Measurements from ENCODE around the gene FBXL16.

FBXL16 gene

DNA sequence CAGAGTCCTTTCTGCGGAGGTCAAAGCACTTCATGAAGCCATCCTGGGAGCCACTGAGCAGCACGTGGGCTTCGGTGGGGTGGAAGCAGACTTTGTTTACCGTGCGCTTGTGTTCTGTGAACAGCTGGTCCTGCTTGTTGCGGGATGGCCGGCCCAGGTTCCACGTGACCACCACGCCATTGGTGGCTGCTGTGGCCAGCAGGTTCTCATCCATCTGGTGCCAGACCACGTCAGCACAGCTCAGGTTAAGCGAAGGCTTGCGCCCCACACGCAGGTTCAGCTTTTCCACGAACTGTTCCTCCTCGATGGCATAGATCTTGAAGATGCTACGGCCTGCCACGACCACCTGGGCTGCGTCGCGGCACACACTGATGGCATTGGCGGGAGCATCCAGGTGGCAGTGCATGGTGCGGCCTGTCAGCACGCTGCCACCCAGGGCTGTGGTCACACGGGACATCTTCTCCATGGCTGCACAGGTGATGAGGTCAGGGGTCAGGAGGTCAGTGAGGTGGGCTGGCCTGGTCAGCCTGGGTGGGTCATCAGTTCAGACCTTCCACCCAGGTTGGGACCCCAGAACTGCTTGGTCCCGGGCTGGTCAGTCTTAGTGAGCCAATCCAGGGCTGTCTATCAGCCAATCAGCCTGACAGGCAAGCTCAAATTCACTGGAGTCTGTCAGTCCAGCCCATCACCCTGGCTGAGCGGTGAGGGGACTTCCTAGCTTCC, 16.3 kb downstream of the FBXL16 start:
- H3K4me3 ChIP-seq (ENCODE audit: low read depth, low read length) = peak overlapping the region; percentile 87
- in situ Hi-C loops (cut with HindIII; ENCODE audit: low sequenced_read_pairs) = no loop called here
- DNase-seq (ENCODE audit: low read depth) = no peak
- TF ChIP-seq, protein P1, sequence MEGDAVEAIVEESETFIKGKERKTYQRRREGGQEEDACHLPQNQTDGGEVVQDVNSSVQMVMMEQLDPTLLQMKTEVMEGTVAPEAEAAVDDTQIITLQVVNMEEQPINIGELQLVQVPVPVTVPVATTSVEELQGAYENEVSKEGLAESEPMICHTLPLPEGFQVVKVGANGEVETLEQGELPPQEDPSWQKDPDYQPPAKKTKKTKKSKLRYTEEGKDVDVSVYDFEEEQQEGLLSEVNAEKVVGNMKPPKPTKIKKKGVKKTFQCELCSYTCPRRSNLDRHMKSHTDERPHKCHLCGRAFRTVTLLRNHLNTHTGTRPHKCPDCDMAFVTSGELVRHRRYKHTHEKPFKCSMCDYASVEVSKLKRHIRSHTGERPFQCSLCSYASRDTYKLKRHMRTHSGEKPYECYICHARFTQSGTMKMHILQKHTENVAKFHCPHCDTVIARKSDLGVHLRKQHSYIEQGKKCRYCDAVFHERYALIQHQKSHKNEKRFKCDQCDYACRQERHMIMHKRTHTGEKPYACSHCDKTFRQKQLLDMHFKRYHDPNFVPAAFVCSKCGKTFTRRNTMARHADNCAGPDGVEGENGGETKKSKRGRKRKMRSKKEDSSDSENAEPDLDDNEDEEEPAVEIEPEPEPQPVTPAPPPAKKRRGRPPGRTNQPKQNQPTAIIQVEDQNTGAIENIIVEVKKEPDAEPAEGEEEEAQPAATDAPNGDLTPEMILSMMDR (IDR thresholded peaks at IDR 0.05; ENCODE audit: low read depth, low read length, missing control alignments) = no peak

DNA sequence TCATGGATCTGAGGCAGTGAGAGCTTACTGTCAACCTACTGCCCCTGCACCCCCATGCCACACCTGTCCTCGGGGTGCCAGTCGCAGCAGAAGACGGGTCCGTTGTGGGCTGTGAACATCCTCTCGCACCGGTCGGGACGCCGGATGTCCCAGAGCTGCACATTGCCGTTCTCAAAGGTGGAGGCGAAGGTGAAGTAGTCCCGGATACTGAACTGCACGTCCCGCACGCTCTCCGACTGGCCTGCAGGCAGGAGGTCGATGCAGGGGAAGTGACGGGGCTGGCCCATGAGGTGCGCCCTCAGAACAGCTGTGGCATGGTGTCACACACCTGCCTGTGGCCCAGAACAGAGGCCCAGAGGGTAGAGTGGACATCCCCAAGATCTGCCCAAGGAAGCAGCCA, 18.1 kb downstream of the FBXL16 start:
- in situ Hi-C loops (cut with HindIII; ENCODE audit: low sequenced_read_pairs) = no loop called here
- DNase-seq (ENCODE audit: low read depth) = no peak
- H3K4me3 ChIP-seq (ENCODE audit: low read depth, low read length) = no peak overlapping the region
- TF ChIP-seq, protein P1 (IDR thresholded peaks at IDR 0.05; ENCODE audit: low read depth, low read length, missing control alignments) = no peak

DNA sequence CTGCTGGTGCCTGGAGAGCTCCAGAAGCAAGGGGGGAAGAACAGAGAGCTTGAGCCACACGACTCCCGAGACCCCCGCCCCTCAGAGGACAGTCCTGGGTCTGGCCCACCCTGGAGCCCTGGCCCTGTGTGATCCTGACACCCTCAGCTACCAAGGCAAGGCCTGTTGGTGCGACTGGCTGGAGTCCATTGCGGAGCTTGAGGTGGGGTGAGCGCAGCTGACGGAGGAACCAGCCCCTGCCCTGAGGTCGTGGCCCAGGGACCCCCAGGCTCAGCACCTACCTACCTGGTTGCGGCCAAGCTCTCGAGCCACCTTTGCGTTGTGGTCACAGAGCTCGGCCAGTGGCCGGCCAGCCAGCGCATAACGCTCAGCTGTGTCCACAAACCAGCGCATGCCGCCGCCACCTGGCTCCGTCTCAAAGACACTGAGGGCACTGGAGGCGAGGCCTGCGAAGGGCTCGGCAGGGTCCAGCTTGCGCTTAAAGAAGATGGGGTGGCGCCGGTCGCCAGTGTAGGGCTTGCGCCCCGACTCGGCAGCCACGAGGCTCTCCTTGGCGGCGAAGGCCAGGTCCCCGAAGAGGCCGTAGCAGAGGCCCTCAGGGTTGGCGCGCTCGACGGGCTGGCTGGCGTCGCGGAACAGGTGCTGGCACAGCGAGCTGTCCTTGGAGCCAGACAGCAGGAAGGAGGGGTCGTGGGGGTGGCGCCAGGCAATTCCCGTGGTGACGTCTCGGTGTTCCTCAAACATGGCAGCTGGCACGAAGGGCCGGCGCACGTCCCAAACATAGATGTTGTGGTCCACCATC, 18.9 kb downstream of the FBXL16 start:
- H3K4me3 ChIP-seq (ENCODE audit: low read depth, low read length) = no peak overlapping the region
- TF ChIP-seq, protein P1 (IDR thresholded peaks at IDR 0.05; ENCODE audit: low read depth, low read length, missing control alignments) = no peak
- DNase-seq (ENCODE audit: low read depth) = no peak
- in situ Hi-C loops (cut with HindIII; ENCODE audit: low sequenced_read_pairs) = no loop called here

DNA sequence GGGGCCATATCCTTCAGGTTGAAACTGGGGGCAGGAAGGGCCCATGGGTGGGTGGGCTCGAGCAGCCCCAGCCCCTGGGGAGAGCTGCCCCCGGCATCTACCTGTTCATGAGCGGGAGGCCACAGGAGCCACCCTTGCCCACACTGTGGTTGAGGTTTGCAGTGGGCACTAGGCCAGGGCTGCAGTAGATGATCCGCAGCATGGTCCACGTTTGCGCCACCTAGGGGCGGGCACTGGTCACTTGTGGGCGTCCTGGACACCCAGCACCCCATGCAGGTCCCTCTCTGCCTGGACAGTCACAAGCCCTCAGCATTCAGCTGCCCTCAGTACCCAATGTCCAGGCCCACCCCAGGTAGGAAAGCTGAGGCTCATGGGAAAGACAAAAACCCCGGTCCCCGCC, 19.6 kb downstream of the FBXL16 start:
- DNase-seq (ENCODE audit: low read depth) = no peak
- TF ChIP-seq, protein P1 (IDR thresholded peaks at IDR 0.05; ENCODE audit: low read depth, low read length, missing control alignments) = peak; percentile 47

DNA sequence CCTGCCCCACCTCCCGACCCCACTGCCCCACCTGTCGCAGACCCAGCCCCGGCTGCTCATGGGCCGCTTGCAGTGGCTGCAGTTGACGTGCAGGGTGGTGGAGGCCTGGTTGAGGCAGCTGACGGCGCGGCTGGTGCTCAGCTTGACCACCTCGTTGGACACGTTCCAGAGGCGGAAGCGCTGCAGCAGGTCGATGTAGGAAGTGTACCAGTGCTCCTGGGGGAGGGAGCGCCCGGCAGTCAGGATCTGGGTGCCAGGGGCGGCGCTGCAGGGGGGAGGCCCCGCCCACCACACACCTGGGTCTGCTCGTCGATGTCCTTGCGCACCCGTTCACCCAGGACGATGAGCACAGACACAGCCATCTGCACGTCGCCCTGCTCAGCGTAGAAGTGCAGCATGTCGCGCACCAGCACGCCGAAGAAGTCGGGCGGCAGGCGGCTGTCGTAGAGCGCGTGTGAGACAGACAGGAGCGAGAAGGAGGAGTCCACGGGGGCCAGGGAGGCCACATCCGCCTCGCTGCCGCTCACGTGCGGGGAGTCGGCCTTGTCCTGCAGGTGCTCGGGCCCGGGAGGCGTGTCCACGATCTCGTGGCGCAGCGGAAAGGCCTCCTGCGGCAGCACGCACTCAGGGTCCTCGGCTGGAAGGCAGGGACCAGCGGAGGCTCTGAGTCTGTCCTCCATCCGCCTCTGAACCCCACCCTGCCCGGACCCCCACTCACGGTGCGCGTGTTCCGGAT, 20.5 kb downstream of the FBXL16 start:
- in situ Hi-C loops (cut with HindIII; ENCODE audit: low sequenced_read_pairs) = no loop called here
- H3K4me3 ChIP-seq (ENCODE audit: low read depth, low read length) = no peak overlapping the region
- TF ChIP-seq, protein P1 (IDR thresholded peaks at IDR 0.05; ENCODE audit: low read depth, low read length, missing control alignments) = no peak
- DNase-seq (ENCODE audit: low read depth) = no peak

More for the DNA sequence above, 19.6 kb downstream of the FBXL16 start:
- no peak overlapping the region for H3K4me3 ChIP-seq (ENCODE audit: low read depth, low read length)
- in situ Hi-C loops (cut with HindIII; ENCODE audit: low sequenced_read_pairs) = no loop called here

DNA sequence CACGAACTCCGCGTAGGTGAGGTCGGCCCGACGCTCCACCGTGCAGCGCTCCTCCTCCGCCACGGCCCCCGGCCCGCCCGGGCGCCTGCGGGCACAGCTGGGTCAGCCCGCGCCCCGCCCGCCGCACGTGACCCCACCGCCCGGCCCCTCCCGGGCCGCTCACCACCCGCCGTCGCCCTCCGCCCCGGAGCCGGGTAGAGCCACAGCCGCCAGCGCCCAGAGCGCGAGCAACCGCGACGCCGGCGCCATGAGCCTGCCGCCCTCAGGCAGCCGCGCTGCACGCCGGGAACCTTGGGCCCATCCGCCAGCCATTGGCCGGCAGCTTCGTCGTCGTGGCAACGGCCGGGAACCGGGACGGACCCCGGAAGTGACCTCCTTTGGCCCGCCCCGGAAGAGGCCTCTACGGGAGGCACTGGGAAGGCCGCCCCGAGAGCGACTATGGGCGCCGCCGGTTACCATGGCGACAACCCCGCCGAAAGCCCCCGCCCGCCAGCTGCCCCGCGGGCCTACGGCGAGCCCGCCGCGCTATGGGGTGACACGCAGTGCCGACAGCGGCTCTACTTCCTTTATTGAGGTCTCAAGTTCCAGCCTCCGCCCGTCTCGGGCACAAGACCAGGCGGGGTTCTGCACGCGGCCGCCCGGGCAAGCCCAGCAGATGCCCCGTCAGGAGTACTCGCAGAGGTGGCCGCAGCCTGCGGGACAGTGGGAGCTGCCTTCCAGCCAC, 21.4 kb downstream of the FBXL16 start, which contains the start of gene JMJD8:
JMJD8 (minus strand) TSS at position 264 of the 724 bp plus-strand sequence; CDS start at position 249, 15 bp downstream.
- peak; percentile 78 for DNase-seq (ENCODE audit: low read depth)
- in situ Hi-C loops (cut with HindIII; ENCODE audit: low sequenced_read_pairs) = no loop called here
- H3K4me3 ChIP-seq (ENCODE audit: low read depth, low read length) = peak within 1 kb of the TSS; percentile 55
- TF ChIP-seq, protein P1 (IDR thresholded peaks at IDR 0.05; ENCODE audit: low read depth, low read length, missing control alignments) = no peak

Data from astrocyte of the cerebellum (primary cell).